CD1c-positive myeloid dendritic cell (primary cell): ENCODE measurements around the gene USP21.
A peak's percentile ranks its signal among the peaks of the same experiment; 100 is the strongest.

Experiments used
- DNase-seq: peaks from one replicate; pipeline ENCODE4 v3.0.0-alpha.2; 2016; ENCODE audit errors: extremely low spot score

USP21 gene

DNA sequence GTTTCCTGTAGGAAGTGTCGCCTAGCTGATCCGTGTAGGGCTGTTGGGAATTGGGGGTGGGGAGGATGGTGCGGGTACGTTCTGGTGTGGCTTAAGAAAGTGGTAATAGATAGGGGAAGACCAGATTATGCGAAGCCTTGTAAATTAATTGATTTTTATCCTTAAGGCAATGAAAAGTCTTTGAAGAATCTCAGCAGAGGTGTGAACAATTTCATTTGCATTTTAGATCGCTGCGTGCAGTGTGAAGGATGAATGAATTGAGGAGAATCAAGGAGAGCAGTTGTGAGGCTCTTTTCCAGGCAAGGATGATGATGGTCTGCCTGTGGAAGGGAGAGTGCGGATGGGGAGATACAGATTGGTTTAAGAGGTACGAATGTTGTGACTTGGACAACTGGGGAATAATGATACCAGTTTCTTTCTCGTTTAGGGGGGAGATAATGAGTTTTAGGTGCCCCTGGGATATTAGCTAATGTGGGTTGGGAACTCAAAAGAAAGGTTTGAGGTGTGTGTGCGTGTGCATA is 26.0 kb upstream of the USP21 start:
- no peak for DNase-seq

DNA sequence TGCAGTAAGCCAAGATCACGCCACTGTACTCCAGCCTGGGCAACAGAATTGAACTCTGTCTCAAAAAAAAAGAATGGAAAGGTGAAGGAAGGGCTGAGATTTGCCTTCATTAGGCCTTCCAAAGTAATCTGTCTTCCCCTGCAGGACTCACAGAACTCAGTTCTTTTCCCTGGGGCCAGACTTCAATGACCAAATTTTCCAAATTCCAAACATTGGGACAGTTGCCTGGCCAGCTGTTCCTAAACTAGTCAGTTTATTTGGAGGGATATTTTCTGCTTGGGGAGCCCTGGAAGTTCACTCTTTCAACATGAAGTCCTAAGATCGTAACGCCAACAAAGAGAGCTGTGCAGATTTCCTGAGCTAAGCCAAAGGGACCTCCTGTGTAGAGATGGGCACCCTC is 21.4 kb upstream of the USP21 start:
- DNase-seq, result no peak

DNA sequence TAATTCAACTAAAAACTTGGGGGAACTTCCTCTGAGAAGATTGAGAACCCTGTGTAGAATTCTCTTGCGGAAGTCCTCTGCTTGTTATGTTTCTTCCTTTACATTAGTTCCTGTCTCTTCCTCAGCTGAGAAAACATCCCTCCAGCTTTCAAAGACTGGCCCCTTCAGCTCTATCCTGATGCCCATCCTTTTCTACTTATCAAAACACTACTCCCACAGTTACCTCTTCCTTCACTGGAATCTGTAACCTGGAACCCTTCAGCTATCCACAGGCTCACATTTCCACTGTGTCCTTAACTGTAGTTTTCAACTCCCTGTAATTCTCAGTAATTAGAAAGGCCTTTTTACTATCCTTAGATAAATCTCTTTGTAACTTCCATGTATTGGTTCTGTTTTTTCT is 20.9 kb upstream of the USP21 start:
- DNase-seq, result no peak

DNA sequence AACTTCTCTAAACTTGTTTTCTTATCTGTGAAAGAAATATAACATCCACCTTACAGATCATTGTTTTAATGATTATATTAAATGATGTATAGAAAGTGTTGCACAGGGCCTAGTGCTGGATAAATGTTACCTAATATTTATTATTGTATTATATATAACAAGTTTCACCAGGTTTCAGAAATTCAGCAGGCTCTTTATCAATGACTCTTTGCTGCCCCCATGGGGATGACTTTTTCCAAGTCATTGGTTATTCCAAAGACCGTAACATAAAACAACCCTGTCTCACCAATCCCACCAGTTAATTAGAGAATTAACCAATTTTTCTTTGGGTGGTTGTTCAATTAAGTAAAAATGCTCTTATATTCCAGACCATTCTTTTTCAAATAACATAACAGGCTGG is 19.5 kb upstream of the USP21 start:
- DNase-seq, result peak; percentile 70

DNA sequence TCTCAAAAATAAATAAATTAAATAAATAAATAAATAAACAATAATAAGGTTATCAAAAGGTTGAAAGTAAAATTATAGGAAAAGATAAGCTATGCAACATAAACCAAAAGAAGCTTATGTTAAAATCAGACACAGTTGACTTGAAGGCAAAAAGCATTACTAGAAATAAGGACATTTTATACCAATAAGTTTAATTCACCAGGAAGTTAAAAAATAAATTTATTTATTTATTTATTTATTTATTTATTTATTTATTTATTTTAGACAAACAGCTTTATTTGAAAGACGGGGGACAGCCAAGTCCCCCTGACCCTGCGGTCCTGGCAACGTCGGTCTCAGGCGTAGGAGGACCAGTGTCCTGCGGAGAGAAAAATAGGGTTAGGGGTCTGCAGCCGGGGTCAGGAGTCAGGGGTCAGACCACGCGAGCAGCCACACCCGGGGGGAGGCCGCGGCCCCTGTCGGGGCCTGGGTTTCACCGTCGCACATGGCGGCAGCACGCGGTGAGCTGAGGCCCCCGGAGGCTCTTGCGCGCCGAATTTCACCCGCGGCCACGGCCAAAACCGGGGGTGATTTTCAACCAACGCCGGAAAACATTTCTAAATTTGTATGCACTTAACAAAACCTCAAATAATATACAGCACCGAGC is 18.4 kb upstream of the USP21 start:
- no peak for DNase-seq

DNA sequence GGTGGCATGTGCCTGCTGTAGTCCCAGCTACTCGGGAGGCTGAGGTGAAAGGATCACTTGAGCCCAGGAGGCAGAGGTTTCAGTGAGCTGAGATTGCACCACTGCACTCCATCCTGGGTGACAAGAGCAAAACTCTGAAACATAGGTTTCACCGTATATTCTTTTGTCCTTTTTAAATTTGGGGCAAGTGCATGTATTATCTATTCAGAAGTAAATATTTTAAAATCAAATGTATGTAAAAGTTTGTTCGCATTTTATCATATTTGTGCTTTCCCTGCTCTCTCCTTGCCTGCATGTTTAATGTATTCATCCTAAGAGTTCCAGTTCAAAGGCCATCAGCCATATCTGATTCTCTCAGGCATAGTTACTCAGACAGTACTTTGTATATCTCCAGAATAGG is 13.5 kb upstream of the USP21 start:
- no peak for DNase-seq

DNA sequence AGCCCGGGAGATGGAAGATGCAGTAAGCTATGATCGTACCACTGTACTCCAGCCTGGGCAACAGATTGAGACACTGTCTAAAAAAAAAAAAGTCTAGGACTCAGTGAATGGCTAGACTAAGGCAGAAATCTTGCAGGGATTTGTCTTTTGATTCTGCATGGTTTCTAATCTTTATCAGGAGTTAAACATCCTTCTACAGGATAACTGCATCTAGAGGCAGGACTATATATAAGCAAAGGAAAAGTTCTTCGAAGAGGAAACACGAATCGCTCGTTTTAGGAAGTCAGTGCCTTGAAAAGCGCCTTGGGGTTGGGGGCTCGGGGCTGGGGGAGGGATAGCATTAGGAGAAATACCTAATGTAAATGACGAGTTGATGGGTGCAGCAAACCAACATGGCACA is 6.1 kb upstream of the USP21 start:
- no peak for DNase-seq

DNA sequence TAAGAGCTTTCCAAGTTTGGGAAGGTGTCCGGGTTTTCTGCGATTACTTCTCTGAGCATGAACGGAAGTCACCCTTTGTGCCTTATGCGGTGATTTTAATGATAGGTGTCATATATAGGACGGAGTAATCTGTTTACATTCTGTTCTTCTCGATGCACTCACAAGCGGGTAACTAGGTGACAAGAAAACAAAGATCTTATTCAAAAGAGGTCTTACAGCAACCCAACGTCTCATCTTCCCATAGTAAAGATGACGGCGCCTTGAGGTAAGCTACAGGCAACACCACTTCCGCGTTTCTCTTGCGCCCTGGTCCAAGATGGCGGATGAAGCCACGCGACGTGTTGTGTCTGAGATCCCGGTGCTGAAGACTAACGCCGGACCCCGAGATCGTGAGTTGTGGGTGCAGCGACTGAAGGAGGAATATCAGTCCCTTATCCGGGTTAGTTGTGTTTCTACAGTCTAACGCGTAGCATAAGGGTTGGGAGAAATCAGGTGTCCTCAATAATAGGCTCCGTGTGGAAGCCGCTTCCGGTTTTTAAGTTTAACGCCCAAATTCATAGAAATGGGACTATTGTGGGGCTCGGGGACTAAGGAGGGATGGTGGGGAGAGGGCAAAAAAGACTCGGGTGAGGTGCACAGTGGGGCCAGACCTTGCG is 5.5 kb upstream of the USP21 start, which contains the start of gene UFC1:
Gene UFC1, plus strand, starts transcription at position 297 of the 656 bp plus-strand sequence. Its CDS starts 20 bp downstream, at position 317.
- DNase-seq, result peak; percentile 90

DNA sequence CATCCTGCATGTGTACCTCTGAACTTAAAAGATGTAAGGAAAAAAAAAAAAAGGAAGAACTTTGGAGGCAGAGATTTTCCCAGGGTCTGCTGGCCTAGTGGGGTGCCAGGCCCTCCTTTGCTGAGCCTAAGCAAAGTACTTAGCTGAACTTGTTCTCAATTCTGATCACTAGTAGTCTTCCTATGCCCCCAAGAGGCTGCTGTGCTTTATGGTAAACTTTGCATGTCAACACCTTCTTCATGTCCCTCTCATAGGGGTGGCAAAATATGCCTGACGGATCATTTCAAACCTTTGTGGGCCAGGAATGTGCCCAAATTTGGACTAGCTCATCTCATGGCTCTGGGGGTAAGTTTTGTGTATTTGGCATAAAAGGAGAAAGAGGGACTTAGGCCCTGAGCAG is 1.4 kb upstream of the USP21 start:
- no peak for DNase-seq

DNA sequence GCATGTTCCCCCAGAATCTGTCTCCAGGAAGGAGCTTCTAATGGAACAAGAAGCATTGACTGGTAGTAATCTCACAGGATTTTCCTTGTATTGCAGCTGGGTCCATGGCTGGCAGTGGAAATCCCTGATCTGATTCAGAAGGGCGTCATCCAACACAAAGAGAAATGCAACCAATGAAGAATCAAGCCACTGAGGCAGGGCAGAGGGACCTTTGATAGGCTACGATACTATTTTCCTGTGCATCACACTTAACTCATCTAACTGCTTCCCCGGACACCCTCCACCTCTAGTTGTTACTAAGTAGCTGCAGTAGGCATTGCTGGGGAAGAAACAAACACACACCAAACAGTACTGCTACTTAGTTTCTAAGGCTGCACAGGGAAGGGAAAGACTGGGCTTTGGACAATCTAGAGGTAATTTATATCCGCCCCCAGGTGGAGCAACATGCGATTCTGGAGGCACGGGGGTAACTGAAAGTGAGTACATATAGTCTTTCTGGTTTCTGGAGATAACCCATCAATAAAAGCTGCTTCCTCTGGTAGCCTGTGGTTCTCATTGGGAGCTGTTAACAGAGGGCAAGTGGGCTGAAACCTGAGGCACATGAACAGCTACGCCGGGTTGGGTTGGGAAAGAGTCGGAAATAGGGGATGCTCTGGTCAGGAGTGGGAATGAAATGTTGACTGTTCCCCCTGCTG is 837 bp upstream of the USP21 start:
- no peak for DNase-seq

DNA sequence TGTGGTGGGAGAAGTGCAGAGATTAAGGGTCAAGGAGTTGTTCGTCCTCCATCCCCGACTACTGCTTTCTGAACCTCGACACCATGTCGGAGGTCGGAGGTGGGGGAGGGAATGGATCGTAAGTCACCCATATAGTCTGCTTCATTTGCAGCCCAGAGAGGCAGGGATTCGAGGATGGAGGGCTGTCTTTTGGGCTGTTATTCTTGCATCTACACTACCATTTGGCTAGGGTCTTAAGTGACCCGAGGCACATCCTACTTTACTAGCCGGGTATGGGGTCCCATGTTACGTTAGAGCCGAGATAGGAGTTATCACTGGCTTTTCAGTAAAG is 578 bp downstream of the USP21 start:
- DNase-seq, result no peak

DNA sequence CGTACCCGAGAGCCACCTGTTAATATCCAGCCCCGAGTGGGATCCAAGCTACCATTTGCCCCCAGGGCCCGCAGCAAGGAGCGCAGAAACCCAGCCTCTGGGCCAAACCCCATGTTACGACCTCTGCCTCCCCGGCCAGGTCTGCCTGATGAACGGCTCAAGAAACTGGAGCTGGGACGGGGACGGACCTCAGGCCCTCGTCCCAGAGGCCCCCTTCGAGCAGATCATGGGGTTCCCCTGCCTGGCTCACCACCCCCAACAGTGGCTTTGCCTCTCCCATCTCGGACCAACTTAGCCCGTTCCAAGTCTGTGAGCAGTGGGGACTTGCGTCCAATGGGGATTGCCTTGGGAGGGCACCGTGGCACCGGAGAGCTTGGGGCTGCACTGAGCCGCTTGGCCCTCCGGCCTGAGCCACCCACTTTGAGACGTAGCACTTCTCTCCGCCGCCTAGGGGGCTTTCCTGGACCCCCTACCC is 1.4 kb downstream of the USP21 start:
- DNase-seq, result no peak

DNA sequence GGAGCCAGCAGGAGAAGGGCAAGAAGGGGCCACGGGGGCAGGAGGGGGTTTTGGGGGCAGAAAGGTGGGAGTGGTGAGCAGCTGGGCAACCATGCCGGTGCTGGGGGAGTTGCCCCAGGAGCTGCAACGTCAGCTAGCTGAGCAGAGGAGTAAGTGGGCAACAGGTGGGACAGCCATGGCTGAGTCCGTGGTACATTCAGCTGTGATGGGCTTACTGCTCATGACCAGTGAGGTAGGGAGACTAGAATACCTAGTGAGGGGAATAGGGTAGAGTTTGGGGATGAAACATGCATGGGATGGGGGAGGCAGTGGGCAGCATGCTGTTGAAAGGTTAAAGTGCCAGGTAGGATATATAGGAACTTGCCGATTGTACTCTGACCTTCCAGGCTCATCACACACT is 2.4 kb downstream of the USP21 start:
- DNase-seq, result no peak

DNA sequence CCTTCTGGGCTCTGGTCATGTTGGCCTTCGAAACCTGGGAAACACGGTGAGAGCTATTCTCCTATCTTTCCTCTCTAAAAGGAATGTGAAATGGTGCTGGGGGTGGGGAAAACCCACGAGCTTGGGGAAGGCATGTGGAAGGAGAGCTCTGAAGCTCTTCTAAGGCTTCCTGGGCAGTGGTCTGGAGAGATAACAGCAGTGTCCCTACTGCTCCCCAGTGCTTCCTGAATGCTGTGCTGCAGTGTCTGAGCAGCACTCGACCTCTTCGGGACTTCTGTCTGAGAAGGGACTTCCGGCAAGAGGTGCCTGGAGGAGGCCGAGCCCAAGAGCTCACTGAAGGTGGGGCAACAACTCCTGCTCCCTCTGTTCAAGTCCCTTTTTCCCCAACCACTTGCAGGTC is 2.8 kb downstream of the USP21 start:
- DNase-seq, result no peak

DNA sequence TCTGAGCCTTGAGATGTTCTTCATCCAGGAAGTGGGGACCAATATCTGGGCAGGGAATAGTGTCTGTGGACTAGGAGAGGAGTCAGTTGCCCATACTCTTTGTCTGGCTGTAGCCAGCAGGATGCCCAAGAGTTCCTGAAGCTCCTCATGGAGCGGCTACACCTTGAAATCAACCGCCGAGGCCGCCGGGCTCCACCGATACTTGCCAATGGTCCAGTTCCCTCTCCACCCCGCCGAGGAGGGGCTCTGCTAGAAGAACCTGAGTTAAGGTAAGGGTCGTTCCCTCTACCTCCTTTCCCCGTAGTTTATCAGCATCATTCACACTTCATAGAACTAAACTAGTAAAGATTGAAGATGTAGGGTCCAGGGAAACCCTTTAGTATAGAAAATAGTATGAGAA is 3.5 kb downstream of the USP21 start:
- no peak for DNase-seq

DNA sequence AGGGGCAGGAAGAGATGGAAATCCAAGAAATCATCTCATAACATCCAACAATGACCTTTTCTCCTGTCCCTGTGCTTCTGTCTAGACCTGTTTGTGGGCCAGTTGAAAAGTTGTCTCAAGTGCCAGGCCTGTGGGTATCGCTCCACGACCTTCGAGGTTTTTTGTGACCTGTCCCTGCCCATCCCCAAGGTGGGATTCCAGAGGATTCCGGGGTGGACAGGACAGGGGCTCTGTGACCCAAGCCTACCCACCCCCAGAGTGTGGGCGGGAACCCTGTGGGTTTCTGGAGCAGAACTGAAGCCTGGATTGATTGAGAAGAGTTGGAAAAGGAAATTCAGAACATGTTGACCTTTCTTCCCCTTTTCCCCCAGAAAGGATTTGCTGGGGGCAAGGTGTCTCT is 4.5 kb downstream of the USP21 start:
- no peak for DNase-seq

DNA sequence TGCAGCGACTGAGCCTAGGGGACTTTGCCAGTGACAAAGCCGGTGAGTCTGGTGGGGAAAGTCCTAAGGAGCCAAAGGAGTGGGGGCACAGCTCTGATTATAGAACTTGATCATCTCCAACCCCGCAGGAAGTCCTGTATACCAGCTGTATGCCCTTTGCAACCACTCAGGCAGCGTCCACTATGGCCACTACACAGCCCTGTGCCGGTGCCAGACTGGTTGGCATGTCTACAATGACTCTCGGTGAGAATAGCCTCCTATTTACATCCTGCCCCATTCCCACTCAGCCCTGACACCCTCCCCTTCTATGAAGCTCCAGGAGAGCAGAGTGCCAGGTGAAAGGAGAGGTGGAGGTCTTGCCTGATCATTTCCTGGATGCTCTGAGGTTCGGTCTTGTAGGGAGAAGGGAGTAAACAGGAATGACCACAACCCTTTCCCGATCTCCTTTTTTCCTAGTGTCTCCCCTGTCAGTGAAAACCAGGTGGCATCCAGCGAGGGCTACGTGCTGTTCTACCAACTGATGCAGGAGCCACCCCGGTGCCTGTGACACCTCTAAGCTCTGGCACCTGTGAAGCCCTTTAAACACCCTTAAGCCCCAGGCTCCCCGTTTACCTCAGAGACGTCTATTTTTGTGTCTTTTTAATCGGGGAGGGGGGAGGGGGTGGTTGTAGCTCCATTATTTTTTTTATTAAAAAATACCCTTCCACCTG is 5.8 kb downstream of the USP21 start:
- DNase-seq, result no peak

DNA sequence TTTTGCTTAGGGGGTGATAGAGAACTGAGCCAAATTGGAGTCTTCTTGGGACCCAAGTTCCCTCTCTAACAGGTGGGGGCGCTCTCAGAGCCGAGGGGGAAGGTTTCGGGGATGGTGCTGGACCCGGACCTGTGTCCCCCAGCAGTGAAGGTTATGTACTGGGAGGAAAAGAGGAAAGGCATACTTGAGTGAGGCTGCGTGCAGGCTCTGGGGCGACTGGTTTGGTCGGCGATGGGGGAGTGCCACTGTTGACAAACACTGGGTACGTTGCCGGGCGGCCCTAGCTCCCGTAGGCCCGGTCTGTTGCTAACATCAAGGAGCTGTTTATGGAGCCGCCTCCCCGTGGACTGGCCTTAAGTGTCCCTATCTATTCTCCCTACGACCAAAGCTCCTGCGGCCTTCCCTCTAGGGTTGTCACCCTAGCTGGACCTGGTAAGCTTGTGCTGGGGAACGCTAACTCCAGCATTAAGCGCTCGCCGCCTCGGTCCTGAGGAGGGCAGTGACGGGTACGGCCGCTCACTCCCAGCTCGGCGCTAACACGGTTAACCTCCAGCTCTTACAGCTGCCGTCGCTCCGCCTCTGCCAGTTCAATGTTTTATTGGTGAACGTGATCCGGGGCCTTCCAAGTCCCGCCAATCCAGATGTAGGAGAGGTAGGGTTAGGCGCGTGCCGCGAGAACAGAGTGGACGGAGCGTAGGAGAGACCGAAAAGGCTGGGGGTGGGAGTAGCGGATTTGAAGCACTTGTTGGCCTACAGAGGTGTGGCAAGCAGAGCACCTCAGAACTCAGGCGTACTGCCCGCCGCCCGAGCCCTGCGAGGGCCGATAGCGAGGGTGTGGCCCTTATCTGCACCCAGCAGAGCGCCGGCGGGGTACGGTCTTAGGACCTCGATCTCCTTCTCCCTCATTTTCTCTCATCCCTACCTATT is 6.7 kb downstream of the USP21 start, which contains the start of gene PPOX:
Gene PPOX, plus strand, starts transcription at position 685 of the 927 bp plus-strand sequence. CDS start 422 bp downstream, outside the sequence.
- DNase-seq, result peak; percentile 97

DNA sequence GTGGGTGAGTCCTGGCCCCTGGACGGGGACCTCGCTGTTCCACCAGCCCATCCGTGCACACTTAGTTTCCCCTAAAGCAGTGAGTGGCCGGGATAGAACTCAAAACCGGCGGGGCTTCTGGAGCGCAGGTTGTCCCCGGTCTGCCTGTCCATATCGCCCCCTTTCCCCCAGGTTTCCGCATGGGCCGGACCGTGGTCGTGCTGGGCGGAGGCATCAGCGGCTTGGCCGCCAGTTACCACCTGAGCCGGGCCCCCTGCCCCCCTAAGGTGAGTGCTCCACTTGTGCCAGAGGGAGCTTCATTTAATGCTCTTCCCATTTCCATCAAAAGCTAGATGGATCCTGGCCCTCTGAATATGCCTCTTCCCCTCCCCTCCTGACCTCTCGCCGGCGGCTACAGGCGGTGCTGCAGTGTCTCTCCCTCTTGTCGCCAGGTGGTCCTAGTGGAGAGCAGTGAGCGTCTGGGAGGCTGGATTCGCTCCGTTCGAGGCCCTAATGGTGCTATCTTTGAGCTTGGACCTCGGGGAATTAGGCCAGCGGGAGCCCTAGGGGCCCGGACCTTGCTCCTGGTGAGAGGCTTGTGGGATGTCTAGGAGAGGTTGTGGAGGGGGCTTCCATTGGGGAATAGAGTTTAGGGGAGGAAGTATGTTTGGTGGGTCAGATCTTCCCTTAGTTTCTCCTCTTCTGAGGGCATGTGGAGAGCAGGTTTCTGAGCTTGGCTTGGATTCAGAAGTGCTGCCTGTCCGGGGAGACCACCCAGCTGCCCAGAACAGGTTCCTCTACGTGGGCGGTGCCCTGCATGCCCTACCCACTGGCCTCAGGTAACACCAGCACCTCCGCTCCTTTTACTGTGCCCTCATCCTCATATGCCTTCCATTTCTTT is 7.6 kb downstream of the USP21 start:
- DNase-seq, result no peak

DNA sequence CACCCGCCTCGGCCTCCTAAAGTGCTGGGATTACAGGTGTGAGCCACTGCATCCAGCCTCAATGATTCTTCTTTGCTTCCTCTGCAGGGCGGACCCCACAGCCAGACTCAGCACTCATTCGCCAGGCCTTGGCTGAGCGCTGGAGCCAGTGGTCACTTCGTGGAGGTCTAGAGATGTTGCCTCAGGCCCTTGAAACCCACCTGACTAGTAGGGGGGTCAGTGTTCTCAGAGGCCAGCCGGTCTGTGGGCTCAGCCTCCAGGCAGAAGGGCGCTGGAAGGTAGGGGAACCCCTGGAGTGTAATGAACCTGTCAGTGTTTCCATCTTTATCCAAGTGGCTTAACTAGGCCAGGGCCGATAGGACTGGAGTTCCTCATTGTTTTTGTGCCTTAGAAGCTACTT is 9.6 kb downstream of the USP21 start:
- DNase-seq, result no peak
